Measurements from ENCODE around the gene TNFRSF13B. TPM values are rescaled to one million over a fixed set of nuclear protein-coding genes. Genes with fewer than 3 reads are reported as not detected.
"Not testable (repeated sequence)": the region's sequence is repeated elsewhere in the genome, so short reads cannot be mapped to it uniquely, and the experiment has no call there.

Gene TNFRSF13B
- total RNA-seq, 2 donors from 2014 or later, result not detected

- H3K9me3 ChIP-seq, result not testable (repeated sequence)
- intact Hi-C loops (cut with DNase I), result loop anchor here (5.0 to 10.0 kb wide), 3 partner anchors 110 to 307 kb away; partner anchors contain the start of gene PLD6
Observed at GRCh38 chr17:17004997-17005614, 33.2 kb upstream of the TNFRSF13B start.

GRCh38 chr17:17004251-17004996 lies 32.5 kb upstream of the TNFRSF13B start:
- Histone ChIP-seq H3K4me3 (no peak overlapping the region), H3K9me3 (no peaks in the 10 kb centered on the region), H3K27me3 (no peaks in the 10 kb centered on the region), H3K27ac (no peak overlapping the region), H3K36me3 (replicated peaks in 1 of 2; ENCODE audit: insufficient read depth in 1 of 2, low read depth in 2 of 2) (no peaks in the 10 kb centered on the region), H3K4me1 (peaks cover 19% of the 10 kb centered on the region)
- 76 to 79% methylated on average over 19 of the region's 19 CpGs for WGBS, 2 donors
- no peak for ATAC-seq
- TF ChIP-seq CTCF (IDR thresholded peaks at IDR 0.05) (no peak), POLR2A (IDR thresholded peaks at IDR 0.05) (no peak)
- no peak for DNase-seq
- intact Hi-C loops (cut with DNase I), result loop anchor here (5.0 to 10.0 kb wide), 3 partner anchors 110 to 308 kb away; partner anchors contain the start of gene PLD6

More at GRCh38 chr17:17004997-17005614, 33.2 kb upstream of the TNFRSF13B start:
- not testable (repeated sequence) for H3K36me3 ChIP-seq (replicated peaks in 1 of 2; ENCODE audit: insufficient read depth in 1 of 2, low read depth in 2 of 2); H3K4me3 ChIP-seq; H3K27ac ChIP-seq; DNase-seq; H3K27me3 ChIP-seq; ATAC-seq
- WGBS, 2 donors, result 63 to 78% methylated on average over 3 to 12 of the region's 14 CpGs
- peaks cover 25% of the 10 kb centered on the region for H3K4me1 ChIP-seq

- H3K27me3 ChIP-seq; H3K4me3 ChIP-seq; H3K27ac ChIP-seq; ATAC-seq; H3K9me3 ChIP-seq; DNase-seq; H3K36me3 ChIP-seq (replicated peaks in 1 of 2; ENCODE audit: insufficient read depth in 1 of 2, low read depth in 2 of 2): not testable (repeated sequence)
- H3K4me1 ChIP-seq, result peaks cover 11% of the 10 kb centered on the region
- intact Hi-C loops (cut with DNase I), result loop anchor here (5.0 to 10.0 kb wide), 3 partner anchors 112 to 309 kb away; partner anchors contain the start of gene PLD6
- WGBS, 2 donors, result 83 to 86% methylated on average over 8 to 20 of the region's 20 CpGs
Observed at GRCh38 chr17:17002731-17003715, 31.1 kb upstream of the TNFRSF13B start.

- no peaks in the 10 kb centered on the region for H3K36me3 ChIP-seq (replicated peaks in 1 of 2; ENCODE audit: insufficient read depth in 1 of 2, low read depth in 2 of 2)
- H3K27me3 ChIP-seq, result no peaks in the 10 kb centered on the region
- no peaks in the 10 kb centered on the region for H3K9me3 ChIP-seq
- DNase-seq (peak; percentile 84 to 91 (median 86)), ATAC-seq (peak; percentile 91)
- no peak overlapping the region for H3K27ac ChIP-seq
- TF ChIP-seq POLR2A (IDR thresholded peaks at IDR 0.05) (no peak), CTCF (IDR thresholded peaks at IDR 0.05) (peak; percentile 91 to 99 (median 96))
- intact Hi-C loops (cut with DNase I), result loop anchor here (5.0 to 10.0 kb wide), 3 partner anchors 113 to 310 kb away; partner anchors contain the start of gene PLD6
- peaks cover 11% of the 10 kb centered on the region for H3K4me1 ChIP-seq
- 0 to 22% methylated on average over 12 to 22 of the region's 22 CpGs for WGBS, 2 donors
- H3K4me3 ChIP-seq, result no peak overlapping the region
Observed at GRCh38 chr17:17001874-17002520, 30.1 kb upstream of the TNFRSF13B start.

GRCh38 chr17:17001076-17001777 lies 29.3 kb upstream of the TNFRSF13B start:
- ATAC-seq (no peak), DNase-seq (no peak)
- Histone ChIP-seq H3K36me3 (replicated peaks in 1 of 2; ENCODE audit: insufficient read depth in 1 of 2, low read depth in 2 of 2) (no peaks in the 10 kb centered on the region), H3K4me1 (peaks cover 11% of the 10 kb centered on the region), H3K27me3 (no peaks in the 10 kb centered on the region), H3K27ac (no peak overlapping the region), H3K9me3 (no peaks in the 10 kb centered on the region), H3K4me3 (no peak overlapping the region)
- TF ChIP-seq CTCF (IDR thresholded peaks at IDR 0.05), result no peak
- TF ChIP-seq POLR2A (IDR thresholded peaks at IDR 0.05), result no peak
- 66 to 69% methylated on average over 7 to 9 of the region's 9 CpGs for WGBS, 2 donors
- intact Hi-C loops (cut with DNase I), result loop anchor here (5.0 to 10.0 kb wide), 3 partner anchors 114 to 311 kb away; partner anchors contain the start of gene PLD6
